ENCODE data around the gene MYB.

Gene MYB

GRCh38 chr6:135258970-135259369, 77.9 kb downstream of the MYB start:
- H3K4me3 ChIP-seq (replicated peaks; ENCODE audit: low read depth, low read length): no peak overlapping the region
- DNase-seq (ENCODE audit: low read depth): no peak
- TF ChIP-seq, protein P1, sequence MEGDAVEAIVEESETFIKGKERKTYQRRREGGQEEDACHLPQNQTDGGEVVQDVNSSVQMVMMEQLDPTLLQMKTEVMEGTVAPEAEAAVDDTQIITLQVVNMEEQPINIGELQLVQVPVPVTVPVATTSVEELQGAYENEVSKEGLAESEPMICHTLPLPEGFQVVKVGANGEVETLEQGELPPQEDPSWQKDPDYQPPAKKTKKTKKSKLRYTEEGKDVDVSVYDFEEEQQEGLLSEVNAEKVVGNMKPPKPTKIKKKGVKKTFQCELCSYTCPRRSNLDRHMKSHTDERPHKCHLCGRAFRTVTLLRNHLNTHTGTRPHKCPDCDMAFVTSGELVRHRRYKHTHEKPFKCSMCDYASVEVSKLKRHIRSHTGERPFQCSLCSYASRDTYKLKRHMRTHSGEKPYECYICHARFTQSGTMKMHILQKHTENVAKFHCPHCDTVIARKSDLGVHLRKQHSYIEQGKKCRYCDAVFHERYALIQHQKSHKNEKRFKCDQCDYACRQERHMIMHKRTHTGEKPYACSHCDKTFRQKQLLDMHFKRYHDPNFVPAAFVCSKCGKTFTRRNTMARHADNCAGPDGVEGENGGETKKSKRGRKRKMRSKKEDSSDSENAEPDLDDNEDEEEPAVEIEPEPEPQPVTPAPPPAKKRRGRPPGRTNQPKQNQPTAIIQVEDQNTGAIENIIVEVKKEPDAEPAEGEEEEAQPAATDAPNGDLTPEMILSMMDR (IDR thresholded peaks at IDR 0.05; ENCODE audit: low read length, missing control alignments): no peak

- DNase-seq (ENCODE audit: low read depth): no peak
- TF ChIP-seq, protein P1 (IDR thresholded peaks at IDR 0.05; ENCODE audit: low read length, missing control alignments): no peak
- no peak overlapping the region for H3K4me3 ChIP-seq (replicated peaks; ENCODE audit: low read depth, low read length)
Observed at GRCh38 chr6:135260612-135261011, 79.5 kb downstream of the MYB start.

DNA sequence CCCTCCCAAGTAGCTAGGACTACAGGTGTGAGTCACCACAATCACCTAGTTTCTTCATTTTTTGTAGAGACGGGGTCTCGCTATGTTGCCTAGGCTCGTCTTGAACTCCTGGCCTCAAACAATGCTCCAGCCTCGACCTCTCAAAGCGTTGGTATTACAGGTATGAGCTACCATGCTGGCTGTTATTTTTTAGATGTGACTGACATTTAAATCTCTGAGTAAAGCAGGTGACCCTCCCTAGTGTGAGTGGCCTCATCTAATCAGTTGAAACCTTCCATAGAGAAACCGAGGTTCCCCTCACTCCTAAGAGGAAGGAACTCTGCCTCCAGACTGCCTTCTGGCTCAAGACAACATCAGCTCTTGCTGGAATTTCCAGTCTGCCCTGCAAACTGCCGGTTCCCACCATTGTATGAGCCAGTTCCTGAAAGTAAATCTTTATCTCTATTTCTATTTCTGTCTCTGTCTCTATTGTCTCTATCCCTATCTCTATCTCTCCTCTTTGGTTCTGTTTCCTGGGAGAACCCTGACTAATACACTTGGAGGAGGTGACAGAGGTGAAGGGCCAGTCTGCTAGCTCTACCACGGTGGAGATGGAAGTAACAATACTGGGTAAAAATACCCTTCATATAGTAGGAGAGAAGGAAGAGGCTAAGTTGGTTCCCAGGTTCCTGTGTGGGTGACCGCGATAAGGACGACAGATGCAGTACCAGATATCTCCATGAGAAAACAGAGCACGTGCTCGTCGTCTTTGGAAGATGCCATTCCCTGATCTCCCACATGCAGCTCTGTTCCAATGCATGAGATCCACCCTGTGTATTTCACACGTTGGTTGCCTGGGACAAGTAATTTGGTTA, 81.0 kb downstream of the MYB start:
- no peak overlapping the region for H3K4me3 ChIP-seq (replicated peaks; ENCODE audit: low read depth, low read length)
- TF ChIP-seq, protein P1 (IDR thresholded peaks at IDR 0.05; ENCODE audit: low read length, missing control alignments): no peak
- DNase-seq (ENCODE audit: low read depth): peak; percentile 75

- DNase-seq (ENCODE audit: low read depth): no peak
- H3K4me3 ChIP-seq (replicated peaks; ENCODE audit: low read depth, low read length): no peak overlapping the region
- TF ChIP-seq, protein P1 (IDR thresholded peaks at IDR 0.05; ENCODE audit: low read length, missing control alignments): no peak
Observed at GRCh38 chr6:135265278-135265677, 84.2 kb downstream of the MYB start.

GRCh38 chr6:135266675-135267074, 85.6 kb downstream of the MYB start:
- no peak for DNase-seq (ENCODE audit: low read depth)
- H3K4me3 ChIP-seq (replicated peaks; ENCODE audit: low read depth, low read length): no peak overlapping the region
- TF ChIP-seq, protein P1 (IDR thresholded peaks at IDR 0.05; ENCODE audit: low read length, missing control alignments): no peak

GRCh38 chr6:135267085-135267484, 86.0 kb downstream of the MYB start:
- no peak overlapping the region for H3K4me3 ChIP-seq (replicated peaks; ENCODE audit: low read depth, low read length)
- no peak for DNase-seq (ENCODE audit: low read depth)
- TF ChIP-seq, protein P1 (IDR thresholded peaks at IDR 0.05; ENCODE audit: low read length, missing control alignments): no peak

DNA sequence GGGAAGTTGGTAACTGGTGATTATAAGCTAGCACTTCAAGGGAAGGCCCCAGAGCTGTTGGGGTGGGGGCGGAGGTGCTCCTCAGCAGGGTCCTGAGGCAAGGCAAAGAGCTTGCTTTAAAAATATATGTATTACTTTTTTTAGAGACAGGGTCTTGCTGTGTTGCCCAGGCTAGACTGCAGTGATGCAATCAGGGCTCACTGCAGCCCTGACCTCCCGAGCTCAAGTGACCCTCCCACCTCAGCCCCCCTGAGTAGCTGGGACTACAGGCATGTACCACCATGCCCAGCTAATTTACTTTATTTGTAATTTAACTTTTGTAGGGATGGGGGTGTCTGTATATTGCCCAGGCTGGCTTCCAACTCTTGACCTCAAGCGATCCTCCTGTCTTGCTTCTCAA, 87.2 kb downstream of the MYB start:
- TF ChIP-seq, protein P1 (IDR thresholded peaks at IDR 0.05; ENCODE audit: low read length, missing control alignments): no peak

More for the DNA sequence above, 87.2 kb downstream of the MYB start:
- DNase-seq (ENCODE audit: low read depth): no peak
- H3K4me3 ChIP-seq (replicated peaks; ENCODE audit: low read depth, low read length): no peak overlapping the region

Measured in fibroblast of pulmonary artery (primary cell).